SU-DHL-6 (cell line): ENCODE measurements around the gene GSDME.

Experiments used
- H2AFZ ChIP-seq: fragments of 200-600 bp; sonication (generic); 2 replicates; pipeline ENCODE4 v1.6.1; 2014; ENCODE audit warnings: low read depth, mild to moderate bottlenecking, moderate library complexity, mixed read lengths, antibody characterized with exemption, low read length; ENCODE audit not compliant: severe bottlenecking
- H3F3A ChIP-seq: fragments of 200-600 bp; shearing (Covaris generic); 2 replicates; pipeline ENCODE4 v1.6.0; 2016; ENCODE audit warnings: antibody characterized with exemption, mild to moderate bottlenecking; ENCODE audit not compliant: insufficient read depth
- H3K27ac ChIP-seq: fragments of 200-600 bp; sonication (generic); 2 replicates; pipeline ENCODE4 v1.5.1; 2016; ENCODE audit warnings: low read depth, mild to moderate bottlenecking, low read length, moderate library complexity, mixed read lengths
- H3K27me3 ChIP-seq: fragments of 200-600 bp; sonication (generic), shearing (Covaris generic); 2 replicates; pipeline ENCODE4 v1.6.0; 2014; ENCODE audit warnings: mild to moderate bottlenecking, low read length
- H3K36me3 ChIP-seq: fragments of 200-600 bp; sonication (generic); 2 replicates; pipeline ENCODE4 v1.6.1; 2014; ENCODE audit warnings: mild to moderate bottlenecking, low read length, mixed read lengths
- H3K4me2 ChIP-seq: fragments of 300-600, 200-600 bp; shearing (Covaris generic), sonication (generic); 2 replicates; pipeline ENCODE4 v1.6.0; 2014; ENCODE audit warnings: low read length, low read depth, mild to moderate bottlenecking; ENCODE audit not compliant: poor library complexity, severe bottlenecking
- H3K4me3 ChIP-seq: fragments of 200-600 bp; sonication (generic); 2 replicates; pipeline ENCODE4 v1.5.1; 2014; ENCODE audit warnings: antibody characterized with exemption, low read length, mild to moderate bottlenecking, mixed read lengths; ENCODE audit not compliant: insufficient read depth, poor library complexity, severe bottlenecking
- H3K79me2 ChIP-seq: fragments of 200-600 bp; sonication (generic); 2 replicates; pipeline ENCODE4 v1.6.1; 2014; ENCODE audit warnings: mild to moderate bottlenecking, low read length, moderate library complexity; ENCODE audit not compliant: insufficient read depth
- H3K9ac ChIP-seq: fragments of 200-600 bp; sonication (generic); 2 replicates; pipeline ENCODE4 v1.7.0; 2014; ENCODE audit warnings: mild to moderate bottlenecking, low read length
- H3K9me2 ChIP-seq: fragments of 200-600 bp; sonication (generic); replicated peaks from 2 replicates; pipeline ENCODE4 v1.6.1; 2014; ENCODE audit warnings: low read length; ENCODE audit not compliant: insufficient read depth
- H3K9me3 ChIP-seq: fragments of 200-600 bp; sonication (generic); 2 replicates; pipeline ENCODE4 v1.6.1; 2014; ENCODE audit warnings: low read length, mixed read lengths; ENCODE audit not compliant: insufficient read depth
- H4K20me1 ChIP-seq: fragments of 200-600 bp; sonication (generic); 2 replicates; pipeline ENCODE4 v1.6.1; 2014; ENCODE audit warnings: low read depth, mild to moderate bottlenecking, antibody characterized with exemption, low read length, moderate library complexity, mixed read lengths
- CTCF ChIP-seq: fragments of 200-600 bp; sonication (generic); IDR thresholded peaks from one replicate; pipeline ENCODE4 v1.5.1; 2017; ENCODE audit warnings: antibody characterized with exemption, mild to moderate bottlenecking, low read length, moderate library complexity; ENCODE audit not compliant: insufficient read depth, poor library complexity, severe bottlenecking
- EZH2phosphoT487 ChIP-seq: fragments of 200-600 bp; sonication (generic), shearing (Covaris generic); conservative IDR thresholded peaks from 2 replicates; pipeline ENCODE4 v1.6.1; 2018; ENCODE audit warnings: mild to moderate bottlenecking, antibody characterized with exemption, low read length, moderate library complexity, mixed read lengths

The GSDME gene

GRCh38 chr7:24764011-24764410, 6.7 kb upstream of the GSDME start:
- H3K27ac ChIP-seq, result no peak overlapping the region
- H3K4me3 ChIP-seq, result no peak overlapping the region
- TF ChIP-seq EZH2phosphoT487 (no peak), CTCF (no peak)
- no peaks in the 10 kb centered on the region for H3K36me3 ChIP-seq
- H3K9ac ChIP-seq, result no peak overlapping the region
- no peaks in the 10 kb centered on the region for H3K27me3 ChIP-seq
- no peak overlapping the region for H2AFZ ChIP-seq
- no peaks in the 10 kb centered on the region for H3K9me2 ChIP-seq
- H3K79me2 ChIP-seq, result no peaks in the 10 kb centered on the region
- no peaks in the 10 kb centered on the region for H4K20me1 ChIP-seq
- H3F3A ChIP-seq, result no peaks in the 10 kb centered on the region
- H3K4me2 ChIP-seq, result no peak overlapping the region
- H3K9me3 ChIP-seq, result no peaks in the 10 kb centered on the region

GRCh38 chr7:24763303-24763901, 6.1 kb upstream of the GSDME start:
- no peak overlapping the region for H3K4me3 ChIP-seq
- TF ChIP-seq EZH2phosphoT487, result no peak
- H3K27me3 ChIP-seq, result no peaks in the 10 kb centered on the region
- no peaks in the 10 kb centered on the region for H3K9me3 ChIP-seq
- H2AFZ ChIP-seq, result no peak overlapping the region
- no peaks in the 10 kb centered on the region for H3K36me3 ChIP-seq
- H3F3A ChIP-seq, result no peaks in the 10 kb centered on the region
- H3K79me2 ChIP-seq, result no peaks in the 10 kb centered on the region
- H3K9ac ChIP-seq, result no peak overlapping the region
- H3K9me2 ChIP-seq, result no peaks in the 10 kb centered on the region
- H3K4me2 ChIP-seq, result no peak overlapping the region
- H4K20me1 ChIP-seq, result no peaks in the 10 kb centered on the region
- no peak overlapping the region for H3K27ac ChIP-seq

- Histone ChIP-seq H2AFZ (no peak overlapping the region), H3K36me3 (no peaks in the 10 kb centered on the region), H3K27me3 (no peaks in the 10 kb centered on the region), H3K4me3 (no peak overlapping the region), H4K20me1 (no peaks in the 10 kb centered on the region), H3K9me2 (no peaks in the 10 kb centered on the region), H3K27ac (no peak overlapping the region), H3F3A (no peaks in the 10 kb centered on the region), H3K9me3 (no peaks in the 10 kb centered on the region), H3K4me2 (no peak overlapping the region), H3K9ac (no peak overlapping the region), H3K79me2 (no peaks in the 10 kb centered on the region)
- no peak for TF ChIP-seq EZH2phosphoT487
- TF ChIP-seq CTCF, result no peak
Measured at GRCh38 chr7:24762771-24763170, 5.5 kb upstream of the GSDME start.

GRCh38 chr7:24760968-24761367, 3.7 kb upstream of the GSDME start:
- no peak overlapping the region for H3K4me2 ChIP-seq
- H3K9me2 ChIP-seq, result no peaks in the 10 kb centered on the region
- H3K79me2 ChIP-seq, result no peaks in the 10 kb centered on the region
- H3K36me3 ChIP-seq, result no peaks in the 10 kb centered on the region
- no peak overlapping the region for H3K4me3 ChIP-seq
- no peak overlapping the region for H3K9ac ChIP-seq
- no peaks in the 10 kb centered on the region for H4K20me1 ChIP-seq
- no peaks in the 10 kb centered on the region for H3K27me3 ChIP-seq
- H3F3A ChIP-seq, result no peaks in the 10 kb centered on the region
- no peak overlapping the region for H3K27ac ChIP-seq
- no peak for TF ChIP-seq EZH2phosphoT487
- no peak for TF ChIP-seq CTCF
- H2AFZ ChIP-seq, result no peak overlapping the region
- H3K9me3 ChIP-seq, result no peaks in the 10 kb centered on the region
